ENCODE measurements around the gene GPR148.
"Not testable (repeated sequence)": the region's sequence is repeated elsewhere in the genome, so short reads cannot be mapped to it uniquely, and the experiment has no call there.

GPR148 gene, protein sequence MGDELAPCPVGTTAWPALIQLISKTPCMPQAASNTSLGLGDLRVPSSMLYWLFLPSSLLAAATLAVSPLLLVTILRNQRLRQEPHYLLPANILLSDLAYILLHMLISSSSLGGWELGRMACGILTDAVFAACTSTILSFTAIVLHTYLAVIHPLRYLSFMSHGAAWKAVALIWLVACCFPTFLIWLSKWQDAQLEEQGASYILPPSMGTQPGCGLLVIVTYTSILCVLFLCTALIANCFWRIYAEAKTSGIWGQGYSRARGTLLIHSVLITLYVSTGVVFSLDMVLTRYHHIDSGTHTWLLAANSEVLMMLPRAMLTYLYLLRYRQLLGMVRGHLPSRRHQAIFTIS

DNA sequence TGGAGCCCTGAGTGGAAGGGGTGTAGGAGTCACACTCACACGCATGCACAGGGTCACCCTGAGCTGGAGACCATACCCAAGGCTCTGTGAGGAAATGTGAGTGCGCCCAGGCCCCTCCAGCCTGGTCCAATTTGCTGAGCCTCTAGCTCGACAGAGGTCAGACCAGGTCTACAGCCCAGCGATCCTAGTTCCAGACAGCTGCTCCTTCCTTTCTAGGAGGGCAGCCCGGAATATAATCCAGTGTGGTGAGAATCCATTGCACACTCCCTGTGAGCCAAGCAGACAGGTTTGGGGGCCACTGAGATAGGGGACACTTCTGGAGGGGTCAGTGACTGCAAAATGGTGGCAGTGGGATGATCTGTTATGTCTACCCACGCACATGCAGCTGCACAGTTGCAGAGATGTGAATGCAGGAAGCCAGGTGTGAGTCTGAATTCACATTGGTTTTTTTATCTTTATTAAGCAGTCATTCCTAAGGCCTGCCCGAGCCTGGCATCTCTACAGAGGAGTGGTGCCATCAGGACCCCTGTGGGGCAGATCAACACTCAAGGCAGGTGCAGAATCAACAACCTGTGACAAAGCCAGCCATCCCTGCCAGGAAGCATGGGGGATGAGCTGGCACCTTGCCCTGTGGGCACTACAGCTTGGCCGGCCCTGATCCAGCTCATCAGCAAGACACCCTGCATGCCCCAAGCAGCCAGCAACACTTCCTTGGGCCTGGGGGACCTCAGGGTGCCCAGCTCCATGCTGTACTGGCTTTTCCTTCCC, at the start of gene GPR148:
GPR148 (plus strand) TSS at position 522 of the 768 bp plus-strand sequence; CDS start at position 604, 82 bp downstream.
- peak; percentile 8 for DNase-seq

DNA sequence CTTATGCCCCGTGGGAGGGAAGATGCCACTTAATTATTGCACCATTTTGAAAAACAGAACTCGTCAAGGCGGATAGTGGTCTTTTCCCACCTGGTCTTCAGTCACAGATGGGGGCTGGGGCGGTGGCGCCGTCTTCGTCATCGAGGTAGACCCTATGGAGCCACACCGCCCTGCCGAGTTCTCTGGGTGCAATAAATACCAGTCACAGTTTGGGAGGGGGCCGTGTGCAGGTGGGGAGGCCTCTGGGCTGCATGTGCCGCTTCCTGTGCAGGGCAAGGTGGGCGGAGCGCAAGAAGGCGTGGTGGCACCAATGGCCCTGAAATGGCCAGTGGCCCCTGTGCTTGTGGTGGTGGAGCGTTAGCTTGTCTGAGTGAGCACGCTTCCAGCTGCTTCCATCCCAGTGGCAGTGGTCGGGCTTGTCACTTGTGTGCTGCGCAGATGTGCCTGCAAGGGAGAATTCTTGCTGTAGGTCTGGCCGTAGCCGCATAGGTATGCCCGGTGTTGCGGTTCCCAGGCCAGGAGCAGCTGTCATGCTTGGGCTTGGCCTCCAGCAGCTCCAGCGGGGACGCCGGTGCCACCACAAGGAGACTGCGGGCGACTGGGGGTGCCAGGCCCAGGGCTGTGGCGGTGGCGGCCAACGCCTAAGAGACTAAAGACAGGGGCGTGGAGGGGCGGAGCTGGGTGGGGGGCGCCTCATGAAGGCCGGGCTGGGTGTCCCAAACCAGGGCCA, 36.7 kb upstream of the GPR148 start:
- not testable (repeated sequence) for DNase-seq

DNA sequence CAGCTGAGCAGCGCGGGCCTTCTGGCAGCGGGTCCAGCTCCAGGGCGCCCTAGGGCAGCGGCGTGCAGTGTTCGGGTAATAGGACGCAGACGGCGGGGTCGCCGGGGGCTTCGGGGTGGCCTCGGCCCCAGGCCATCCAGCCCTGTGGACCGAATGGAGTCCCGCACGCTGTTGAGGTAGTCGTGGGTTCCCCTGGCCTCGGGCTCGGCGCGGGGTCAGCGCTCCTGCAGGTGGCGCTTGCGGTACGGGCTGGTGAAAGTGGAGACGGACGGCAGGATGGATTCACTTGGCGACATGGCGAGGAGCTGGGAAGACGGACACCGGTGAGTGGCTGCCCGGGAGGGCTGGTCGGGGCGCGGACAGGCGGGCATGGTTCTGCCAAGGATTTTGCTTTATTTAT, 35.4 kb upstream of the GPR148 start:
- DNase-seq, result not testable (repeated sequence)

DNA sequence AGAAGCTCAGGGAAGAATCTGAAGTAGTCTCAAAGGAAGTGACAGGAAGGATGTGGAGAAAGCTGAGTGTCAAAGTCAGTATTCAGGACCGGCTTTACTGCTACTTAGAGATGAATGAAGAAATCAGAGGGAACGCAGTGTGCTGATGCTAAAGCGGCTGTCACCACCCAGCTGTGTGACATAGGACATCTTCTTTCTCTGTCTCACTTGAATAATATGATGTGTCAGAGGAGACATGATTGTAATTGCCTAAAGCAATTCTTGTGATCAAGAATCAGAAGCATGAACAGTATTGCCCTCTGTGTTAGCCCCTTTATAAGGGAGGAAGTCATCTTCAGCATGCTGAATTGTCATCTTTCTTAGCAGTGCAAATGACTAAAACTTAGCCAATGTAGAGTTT, 25.6 kb upstream of the GPR148 start:
- DNase-seq, result not testable (repeated sequence)

DNA sequence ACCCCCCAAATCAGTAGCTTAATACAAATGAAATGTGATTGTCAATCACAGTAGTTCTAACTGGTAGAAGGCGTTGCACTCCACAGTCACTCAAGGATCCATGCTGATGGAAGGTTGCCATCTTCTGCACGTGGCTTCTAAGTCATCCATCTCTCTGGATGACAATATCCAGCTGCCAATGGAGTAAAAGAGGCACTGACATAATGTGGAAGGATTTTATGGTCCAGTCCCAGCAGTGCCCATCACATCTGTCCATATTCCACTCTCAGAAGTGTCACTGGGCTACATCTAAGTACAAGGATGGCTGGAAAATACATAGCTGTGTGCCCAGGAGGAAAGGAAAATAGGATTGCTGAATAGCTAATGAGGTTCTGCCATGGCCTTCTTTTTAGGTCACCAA, 14.1 kb upstream of the GPR148 start:
- DNase-seq, result not testable (repeated sequence)

DNA sequence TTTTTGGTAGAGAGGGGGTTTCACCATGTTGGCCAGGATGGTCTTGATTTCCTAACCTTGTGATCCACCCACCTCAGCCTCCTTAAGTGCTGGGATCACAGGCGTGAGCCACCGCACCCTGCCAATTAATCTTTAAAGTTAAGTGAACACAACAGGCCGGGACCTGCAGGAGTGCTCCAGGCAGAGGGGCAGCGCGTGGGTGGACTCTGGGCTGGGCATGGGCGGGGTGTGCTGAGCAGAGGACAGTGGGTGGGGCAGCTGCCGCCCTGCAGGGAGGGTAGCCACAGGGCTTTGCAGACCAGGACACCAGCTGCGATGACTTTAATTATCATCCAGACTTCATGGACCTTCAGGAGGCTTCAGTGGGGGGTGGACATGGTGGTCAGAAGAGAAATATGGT, 8.8 kb upstream of the GPR148 start:
- no peak for DNase-seq

DNA sequence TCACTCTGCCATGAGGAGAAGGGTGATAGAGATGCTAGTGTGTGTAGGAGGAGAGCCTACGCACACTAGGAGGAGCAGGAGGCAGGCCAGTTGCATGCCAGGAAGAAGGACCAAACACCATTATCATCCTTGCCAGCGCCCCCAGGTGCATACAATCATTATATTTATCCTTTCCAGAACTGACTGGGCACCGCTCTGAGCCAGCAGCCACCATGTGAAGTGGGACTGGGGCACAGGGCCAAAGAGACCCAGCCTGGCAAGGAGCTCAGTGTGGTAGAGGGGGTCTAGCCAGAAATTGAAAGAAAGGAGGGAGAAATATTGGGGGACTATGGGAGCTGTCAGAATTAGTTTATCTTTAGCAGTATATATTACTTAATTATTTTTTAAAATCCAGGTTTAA, 8.3 kb upstream of the GPR148 start:
- DNase-seq, result no peak

DNA sequence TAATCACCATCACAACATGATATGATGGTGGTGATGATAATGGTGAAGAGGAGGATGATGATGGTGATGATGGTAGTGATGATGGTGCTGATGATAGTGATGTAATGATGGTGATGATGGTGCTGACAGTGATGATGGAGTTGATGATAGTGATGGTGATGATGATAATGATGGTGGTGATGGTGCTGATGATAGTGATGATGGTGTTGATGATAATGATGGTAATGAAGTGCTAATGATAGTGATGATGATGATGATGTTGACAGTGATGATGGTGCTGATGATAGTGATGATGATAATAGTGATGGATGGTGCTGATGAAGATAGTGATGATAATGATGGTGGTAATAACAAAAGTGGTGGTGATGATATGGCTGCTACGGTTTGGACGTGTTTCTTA, 4.4 kb upstream of the GPR148 start:
- DNase-seq, result no peak

DNA sequence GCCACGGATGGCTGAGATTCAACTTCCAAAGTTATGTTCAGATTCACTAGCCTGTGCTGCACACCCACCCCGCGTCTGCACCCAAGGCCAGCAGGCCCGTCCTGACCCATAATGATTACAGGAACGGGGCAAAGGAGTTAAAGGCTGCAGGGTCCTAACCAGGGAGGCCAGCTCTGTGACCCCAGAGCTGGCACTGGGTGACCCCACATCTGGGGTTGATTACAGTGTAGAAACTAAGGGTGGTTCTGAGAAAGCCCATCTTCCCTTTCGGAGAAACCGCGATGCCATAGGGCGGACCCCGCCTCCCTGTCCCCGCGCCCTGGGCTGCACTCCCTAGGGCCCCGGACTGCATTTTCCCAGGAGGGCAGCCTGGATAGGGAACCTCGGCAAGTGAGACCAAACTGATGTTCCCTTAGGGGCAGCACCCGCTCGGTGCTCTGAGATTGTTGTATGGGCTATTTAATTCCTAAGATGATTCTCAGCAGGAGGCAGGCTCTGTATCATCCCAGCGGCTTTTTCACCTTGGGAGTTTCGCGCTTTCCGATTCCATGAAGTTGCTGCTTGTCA, 2.2 kb upstream of the GPR148 start:
- DNase-seq, result no peak

DNA sequence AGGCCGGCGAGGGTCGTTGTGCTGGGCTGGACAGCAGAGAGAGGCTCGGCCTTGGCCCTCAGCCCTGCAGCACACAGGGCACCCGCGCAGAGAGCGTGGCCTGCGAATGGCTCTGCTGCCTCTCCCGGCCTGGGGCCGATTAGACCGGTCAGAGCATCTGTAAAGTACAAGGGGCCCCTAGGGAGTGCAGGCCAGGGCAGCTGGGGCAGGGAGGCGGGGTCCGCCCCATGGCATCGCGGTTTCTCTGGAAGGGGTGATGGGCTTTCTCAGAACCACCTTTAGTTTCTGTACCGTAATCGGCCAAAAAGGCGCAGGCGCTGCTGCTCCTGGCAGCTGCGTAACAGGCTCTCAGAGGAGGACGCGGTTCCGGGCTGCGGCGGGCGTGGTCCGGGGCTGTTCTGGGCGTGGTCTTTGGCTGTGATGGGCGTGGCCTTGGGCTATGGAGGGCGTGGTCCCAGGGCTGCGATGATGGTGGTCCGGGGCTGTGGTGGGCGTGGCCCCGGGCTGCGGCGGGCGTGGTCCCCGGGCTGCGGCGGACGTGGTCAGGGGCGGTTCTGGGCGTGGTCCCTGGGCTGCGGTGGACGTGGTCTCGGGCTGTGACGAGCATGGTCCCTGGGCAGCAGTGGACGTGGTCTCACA, 1.5 kb upstream of the GPR148 start:
- DNase-seq, result peak; percentile 29

DNA sequence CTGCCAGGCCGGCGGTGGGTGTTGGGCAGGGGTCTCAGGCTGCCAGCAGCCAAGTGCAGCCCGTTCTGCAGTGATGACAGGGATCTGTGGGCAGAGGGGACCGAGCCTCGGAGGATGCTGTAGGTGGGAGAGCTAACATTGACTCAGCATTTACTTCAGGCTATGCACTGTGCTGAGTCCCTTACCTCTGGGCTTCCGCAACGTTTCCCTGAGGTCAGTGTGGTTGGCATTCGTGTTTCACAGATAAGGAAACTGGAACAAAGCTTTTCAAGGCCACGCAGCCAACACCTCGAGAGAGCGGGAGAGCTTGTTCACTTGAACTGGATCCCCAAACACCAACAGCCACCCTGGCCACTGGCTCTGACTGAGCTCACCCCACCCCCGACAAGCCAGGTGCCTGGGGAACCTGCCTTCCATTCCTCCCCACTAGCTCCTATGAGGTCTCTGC, 839 bp upstream of the GPR148 start:
- DNase-seq, result no peak

DNA sequence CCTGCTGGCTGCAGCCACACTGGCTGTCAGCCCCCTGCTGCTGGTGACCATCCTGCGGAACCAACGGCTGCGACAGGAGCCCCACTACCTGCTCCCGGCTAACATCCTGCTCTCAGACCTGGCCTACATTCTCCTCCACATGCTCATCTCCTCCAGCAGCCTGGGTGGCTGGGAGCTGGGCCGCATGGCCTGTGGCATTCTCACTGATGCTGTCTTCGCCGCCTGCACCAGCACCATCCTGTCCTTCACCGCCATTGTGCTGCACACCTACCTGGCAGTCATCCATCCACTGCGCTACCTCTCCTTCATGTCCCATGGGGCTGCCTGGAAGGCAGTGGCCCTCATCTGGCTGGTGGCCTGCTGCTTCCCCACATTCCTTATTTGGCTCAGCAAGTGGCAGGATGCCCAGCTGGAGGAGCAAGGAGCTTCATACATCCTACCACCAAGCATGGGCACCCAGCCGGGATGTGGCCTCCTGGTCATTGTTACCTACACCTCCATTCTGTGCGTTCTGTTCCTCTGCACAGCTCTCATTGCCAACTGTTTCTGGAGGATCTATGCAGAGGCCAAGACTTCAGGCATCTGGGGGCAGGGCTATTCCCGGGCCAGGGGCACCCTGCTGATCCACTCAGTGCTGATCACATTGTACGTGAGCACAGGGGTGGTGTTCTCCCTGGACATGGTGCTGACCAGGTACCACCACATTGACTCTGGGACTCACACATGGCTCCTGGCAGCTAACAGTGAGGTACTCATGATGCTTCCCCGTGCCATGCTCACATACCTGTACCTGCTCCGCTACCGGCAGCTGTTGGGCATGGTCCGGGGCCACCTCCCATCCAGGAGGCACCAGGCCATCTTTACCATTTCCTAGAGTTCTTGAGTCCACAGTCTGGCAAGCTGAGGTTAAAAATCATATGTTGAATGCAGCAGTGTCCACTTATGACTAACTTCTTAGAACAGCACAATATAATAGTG, 741 bp downstream of the GPR148 start:
- DNase-seq, result no peak

DNA sequence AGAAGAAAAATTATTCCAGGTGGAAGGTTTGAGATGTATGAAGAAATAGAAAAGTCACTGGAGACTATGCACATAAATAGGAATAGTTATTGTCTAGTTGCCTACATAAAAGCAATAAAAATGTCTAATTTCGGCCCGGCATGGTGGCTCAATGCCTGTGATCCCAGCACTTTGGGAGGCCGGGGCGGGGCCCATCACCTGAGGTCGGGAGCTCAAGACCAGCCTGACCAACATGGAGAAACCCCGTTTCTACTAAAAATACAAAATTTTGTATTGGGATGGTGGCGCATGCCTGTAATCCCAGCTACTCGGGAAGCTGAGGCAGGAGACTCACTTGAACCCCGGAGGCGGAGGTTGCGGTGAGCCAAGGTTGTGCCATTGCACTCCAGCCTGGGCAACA, 3.4 kb downstream of the GPR148 start:
- not testable (repeated sequence) for DNase-seq

DNA sequence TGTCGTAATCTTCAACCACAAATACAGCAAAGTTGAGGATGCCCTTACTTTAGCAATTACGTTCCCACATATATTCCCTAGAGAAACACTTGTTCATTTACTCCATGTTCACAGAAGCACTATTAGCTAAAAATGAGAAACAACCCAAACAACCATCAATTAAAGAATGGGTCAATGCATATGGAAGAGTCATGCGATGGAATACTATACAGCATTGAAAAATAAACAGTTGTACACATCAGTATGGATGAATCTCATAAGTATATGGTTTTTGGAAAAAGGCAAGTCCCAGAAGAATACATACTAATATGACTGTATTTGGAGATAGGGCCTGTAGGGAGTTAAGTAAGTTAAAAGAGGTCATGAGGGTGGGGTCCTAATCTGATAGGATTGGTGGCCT, 6.3 kb downstream of the GPR148 start:
- no peak for DNase-seq

DNA sequence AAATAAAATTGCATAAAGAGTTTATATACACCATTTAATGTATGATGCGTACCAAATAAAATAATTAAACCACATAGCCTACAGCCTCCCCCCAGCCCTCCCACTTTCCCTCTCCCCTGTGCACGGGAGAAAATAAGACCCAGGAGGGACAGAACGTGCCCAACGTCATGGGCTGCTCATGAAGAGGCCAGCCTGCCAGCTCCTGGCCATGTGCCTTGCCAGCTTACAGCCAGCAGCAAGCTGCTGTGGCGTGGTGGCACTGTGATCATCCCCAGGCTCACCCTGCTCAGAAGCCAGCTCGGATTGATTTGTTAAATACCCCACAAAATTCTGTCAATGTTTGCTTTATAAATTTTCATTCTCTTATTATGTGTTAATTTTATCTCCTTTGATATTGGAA, 7.6 kb downstream of the GPR148 start:
- no peak for DNase-seq

DNA sequence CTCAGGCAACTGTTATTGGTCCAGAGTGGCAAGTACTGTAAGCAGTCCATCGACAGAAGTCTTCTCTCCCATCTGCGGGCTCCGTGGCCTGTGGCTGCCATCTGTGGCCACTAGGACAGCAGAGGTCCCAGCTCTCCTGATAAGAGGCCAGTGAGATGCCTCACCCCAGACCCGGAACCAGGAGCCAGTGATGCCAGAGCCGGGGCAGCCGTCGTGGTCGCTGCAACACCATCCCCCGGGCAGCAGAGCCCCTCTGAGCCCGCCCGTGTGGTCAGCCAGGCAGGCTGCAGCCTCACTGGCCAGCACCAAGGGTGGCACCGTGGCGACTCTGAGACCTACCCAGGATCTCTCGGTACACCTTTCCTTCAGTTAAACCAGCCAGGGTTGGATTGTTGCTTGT, 8.7 kb downstream of the GPR148 start:
- DNase-seq, result no peak

DNA sequence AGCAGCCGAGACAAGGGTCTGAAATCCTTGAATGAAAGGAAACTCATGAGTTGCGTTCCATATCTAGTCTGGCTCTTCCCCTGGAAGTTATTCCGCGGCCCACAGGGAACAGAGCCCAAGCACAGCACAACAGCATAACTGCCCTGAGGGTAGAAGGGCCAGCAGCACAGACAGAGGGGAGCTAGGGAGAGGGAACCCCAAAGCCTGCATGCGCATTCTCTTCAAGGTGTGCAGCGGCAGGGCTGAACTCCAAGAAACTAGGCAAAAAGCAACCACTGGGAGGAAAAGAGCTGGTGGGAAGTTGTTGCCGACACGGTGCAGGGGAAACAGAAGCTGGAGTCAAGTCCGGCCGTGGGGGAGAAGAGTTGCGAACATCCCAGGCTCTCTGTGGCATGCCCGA, 11.8 kb downstream of the GPR148 start:
- DNase-seq, result no peak

DNA sequence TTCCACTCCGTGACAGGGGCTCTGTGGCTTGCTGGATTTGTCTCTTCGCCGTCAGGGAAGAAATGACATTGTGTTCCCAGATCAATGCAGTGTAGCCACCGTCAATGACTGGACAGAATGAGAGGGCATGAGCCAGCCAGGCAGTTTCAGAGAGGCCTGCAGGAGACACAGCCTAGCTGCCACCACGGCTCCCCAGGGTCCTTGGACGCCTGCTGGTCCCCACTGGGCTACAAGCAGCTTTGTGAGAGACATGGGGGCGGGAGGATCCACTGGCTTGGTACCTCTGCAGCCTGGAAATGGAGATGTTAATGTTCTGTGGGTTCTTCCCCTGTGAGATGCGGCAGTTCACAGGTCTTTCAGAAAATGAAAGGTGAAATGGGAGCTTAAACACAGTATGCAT, 14.4 kb downstream of the GPR148 start:
- no peak for DNase-seq

DNA sequence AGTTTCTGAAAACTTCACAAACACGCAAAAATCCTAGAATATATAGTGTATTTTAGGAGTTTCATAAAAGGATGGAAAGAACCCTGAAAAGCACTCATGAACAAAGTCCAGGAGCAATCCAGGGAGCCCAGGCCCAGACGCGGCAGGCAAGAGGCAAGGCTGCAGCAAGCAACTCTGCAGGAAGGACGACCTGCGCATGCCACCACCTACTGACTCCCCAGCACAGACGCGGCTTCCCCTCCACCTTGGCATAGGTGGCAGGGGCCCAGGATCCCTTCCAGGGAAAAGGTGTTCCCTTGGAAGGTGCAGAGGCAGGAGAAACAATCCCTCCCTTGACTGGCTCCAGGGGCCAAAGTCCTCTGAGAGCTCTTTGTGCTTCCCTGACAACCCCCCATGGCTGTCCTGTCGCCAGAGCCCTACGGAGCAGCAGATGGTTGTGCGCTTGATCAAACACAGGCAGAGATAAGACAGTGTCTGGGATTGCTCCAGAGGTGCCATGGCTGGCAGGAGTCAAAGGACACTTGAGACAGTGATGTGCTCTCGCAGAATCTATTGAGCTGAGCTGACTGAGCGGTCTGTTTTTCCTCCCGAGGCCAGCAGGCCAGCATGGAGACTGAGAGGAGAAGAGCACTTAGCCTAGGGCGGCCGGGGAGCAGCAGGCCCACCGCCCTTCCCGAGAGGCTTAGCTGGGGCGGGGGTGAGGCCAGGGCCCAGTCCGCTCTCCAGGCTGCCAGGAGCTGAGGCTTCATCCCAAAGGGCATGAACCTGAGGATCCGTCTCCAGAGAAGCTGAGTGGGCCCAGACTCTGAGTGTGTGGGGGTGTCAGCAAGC, 15.6 kb downstream of the GPR148 start:
- DNase-seq, result no peak

DNA sequence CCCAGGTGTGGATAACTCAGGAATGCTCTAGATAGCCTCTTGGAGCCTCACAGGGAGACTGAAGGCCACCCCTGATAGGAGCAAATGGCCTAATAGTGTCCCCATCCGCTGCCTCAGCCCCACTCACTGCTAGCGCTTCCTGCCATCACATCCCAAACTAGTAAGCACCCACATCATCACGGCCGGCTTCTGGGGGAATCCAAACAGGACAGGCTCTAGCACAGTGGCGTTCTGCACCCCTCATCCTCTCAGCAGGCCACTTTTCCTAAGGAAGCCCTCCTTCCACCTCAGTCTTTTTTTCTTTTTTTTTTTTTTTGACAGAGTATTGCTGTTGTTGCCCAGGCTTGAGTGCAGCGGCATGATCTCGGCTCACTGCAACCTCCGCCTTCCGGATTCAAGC, 20.2 kb downstream of the GPR148 start:
- DNase-seq, result no peak

DNA sequence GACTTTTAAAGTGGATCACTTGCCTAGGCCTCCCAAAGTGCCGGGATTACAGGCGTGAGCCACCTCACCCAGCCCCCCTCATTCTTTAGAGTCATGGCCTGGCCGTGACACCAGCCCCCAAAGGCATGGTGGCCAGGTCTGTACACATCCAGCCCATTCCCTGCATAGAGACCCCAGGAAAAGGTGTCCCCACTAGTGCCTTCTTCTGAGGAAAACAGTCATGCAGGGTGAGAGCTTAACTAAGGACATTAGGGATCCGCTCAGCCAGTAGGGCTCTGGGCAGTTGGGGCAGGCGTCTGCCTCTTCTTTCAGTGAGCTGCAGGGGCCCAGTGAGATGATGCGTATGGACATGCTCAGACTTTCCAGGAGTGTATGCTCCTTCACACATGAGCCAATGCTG, 20.8 kb downstream of the GPR148 start:
- DNase-seq, result no peak
